Activated CD4-positive, alpha-beta T cell treated with anti-CD3 and anti-CD28 coated beads for 4 hours (primary cell): ENCODE measurements around the gene ICAM1.

Experiments
- DNase-seq, 2 donors: peaks; one replicate each; pipeline ENCODE4 v3.0.0-alpha.2; 2020

ICAM1 gene

DNA sequence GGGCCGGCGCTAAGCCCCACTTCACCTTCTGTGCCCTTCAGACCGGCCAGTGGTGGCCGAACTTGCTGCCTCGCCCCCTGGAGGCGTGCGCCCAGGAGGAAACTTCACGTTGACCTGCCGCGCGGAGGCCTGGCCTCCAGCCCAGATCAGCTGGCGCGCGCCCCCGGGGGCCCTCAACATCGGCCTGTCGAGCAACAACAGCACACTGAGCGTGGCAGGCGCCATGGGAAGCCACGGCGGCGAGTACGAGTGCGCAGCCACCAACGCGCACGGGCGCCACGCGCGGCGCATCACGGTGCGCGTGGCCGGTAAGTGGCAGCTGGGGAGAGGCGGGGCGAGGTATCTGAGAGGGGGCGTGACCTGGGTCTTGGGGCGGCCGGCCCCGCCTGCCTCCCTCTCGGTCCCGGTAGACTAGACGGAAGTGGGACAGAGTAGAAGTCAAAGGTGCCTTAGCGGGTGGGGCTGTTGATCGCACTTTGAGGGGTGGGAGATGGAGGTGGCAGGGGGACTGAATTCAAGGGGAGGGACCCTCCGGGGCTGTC, 24.5 kb downstream of the ICAM1 start:
- peak; percentile 65 to 68 for DNase-seq

DNA sequence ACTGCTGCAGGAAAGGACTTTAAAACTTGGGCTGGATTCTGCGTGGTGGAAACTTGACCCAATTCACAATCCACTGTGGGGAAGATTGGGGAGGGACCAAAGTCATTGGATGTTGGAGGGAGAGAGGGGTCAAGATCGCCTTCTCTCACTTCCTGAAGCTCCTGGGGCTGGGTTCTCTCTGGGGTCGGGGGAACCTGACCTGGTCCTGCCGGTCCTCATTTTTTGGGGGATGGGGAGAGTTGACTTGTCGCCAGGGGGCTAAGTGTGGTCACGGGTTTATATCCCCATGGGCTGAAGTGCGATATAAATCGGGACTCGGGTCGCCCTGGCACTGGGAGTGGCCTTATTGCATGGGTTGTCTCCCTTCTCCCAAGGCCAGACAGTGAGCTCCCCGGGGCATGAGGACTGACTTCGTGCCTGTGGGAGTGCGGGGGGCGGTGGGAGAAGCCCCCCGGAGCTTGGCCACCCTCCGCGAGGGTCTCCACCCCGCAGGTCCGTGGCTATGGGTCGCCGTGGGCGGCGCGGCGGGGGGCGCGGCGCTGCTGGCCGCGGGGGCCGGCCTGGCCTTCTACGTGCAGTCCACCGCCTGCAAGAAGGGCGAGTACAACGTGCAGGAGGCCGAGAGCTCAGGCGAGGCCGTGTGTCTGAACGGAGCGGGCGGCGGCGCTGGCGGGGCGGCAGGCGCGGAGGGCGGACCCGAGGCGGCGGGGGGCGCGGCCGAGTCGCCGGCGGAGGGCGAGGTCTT, 25.1 kb downstream of the ICAM1 start:
- no peak for DNase-seq

- no peak for DNase-seq
These were observed 28.9 kb downstream of the ICAM1 start for GRCh38 chr19:10299545-10300458.

DNA sequence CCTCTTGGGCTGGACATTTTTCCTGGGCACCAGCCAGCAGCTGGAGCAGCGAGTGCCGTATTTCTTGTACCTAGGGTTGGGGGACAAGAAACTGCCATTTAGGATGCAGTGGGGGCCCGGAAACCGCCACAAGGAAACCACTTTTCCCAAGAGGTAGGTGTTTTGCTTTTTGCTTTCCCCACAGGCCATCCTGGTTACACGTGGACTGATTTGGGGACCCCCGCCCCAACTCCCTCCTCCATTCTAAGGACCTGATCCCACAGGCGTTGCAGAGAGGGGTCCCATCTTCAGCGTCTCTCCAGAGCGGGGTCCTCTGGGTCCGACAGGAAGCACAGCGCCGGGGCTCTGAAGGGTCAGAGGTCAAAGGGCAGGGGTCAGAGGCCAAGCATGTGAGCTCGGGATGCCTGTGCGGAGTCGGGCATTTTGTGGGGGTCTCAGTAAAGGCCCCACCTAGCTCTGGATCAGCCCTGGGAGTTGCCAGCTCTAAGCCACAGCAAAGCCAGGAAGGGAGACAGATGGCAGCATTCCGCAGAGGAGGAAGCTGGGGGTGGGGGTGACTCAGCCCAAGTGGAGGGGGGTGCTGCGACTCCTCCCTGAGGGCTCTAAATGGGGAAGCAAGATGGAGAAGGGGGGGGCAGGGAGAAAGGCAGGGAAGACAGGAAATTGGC, 34.4 kb downstream of the ICAM1 start:
- DNase-seq, result no peak

DNA sequence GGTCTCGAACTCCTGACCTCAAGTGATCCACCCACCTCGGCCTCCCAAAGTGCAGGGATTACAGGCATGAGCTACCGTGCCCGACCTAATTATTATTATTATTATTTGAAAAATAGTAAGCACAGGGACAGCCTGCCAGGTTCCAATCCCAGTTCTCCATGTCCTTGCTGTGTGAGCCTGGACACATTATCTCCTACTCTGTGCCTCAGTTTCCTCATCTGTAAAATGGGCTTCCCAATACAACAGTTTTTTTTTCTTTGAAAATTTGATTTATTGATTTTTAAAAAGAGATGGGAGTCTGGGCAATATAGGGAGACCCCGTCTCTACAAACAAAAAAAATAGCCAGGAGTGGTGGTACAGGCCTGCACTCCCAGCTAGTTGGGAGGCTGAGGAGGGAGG, 35.4 kb downstream of the ICAM1 start:
- no peak for DNase-seq

GRCh38 chr19:10309423-10309822, 38.5 kb downstream of the ICAM1 start, which contains the start of gene ZGLP1:
ZGLP1 (minus strand) TSS chr19:10309815.
- DNase-seq, result no peak

DNA sequence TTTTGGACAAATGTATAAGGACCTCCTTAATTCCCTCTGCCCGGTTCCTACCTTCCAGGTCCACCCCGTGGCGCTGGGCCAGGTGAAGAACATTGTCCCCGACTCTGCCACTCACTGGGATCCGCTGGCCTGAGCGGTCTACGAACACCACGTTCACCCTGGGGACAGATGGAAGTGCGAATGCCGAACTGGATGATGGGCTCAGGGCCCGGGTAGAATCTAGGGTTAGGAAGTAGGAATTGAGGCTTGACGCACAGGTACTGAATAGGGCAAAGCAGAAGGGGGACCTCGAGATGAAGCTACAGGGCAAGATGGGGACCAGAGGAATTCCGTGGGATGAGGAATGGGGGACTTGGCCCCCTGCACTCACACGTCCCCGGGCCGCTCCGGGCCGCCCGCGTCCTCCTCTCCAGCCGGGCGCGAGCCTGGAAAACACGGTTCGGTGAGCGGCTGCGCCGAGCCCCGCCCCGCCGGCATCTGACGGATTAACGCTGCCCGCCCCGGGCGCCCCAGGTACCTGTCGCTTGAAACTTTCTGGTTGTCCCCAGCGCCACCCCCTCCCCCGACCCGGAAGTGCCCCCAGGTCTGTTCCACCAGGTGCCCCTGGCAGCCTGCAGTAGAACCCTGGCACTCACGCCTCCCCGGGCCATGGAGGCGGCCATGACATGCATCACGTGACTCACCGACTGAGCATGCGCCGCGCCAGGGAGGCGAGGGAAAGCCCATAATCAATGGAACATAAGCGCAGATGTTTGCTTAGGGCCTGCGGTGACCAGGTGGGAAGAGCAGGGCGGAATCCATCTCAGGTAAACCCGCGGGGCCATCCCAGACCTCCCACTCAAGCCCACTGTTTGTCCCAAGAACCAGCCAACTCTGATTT, 44.7 kb downstream of the ICAM1 start, which contains the start of gene FDX2:
FDX2 (minus strand) TSS at position 681 of the 880 bp plus-strand sequence; CDS start at position 662, 19 bp downstream.
- peak; percentile 92 to 95 for DNase-seq

- no peak for DNase-seq
These were observed 45.5 kb downstream of the ICAM1 start for GRCh38 chr19:10316229-10317044.

- no peak for DNase-seq
These were observed 46.3 kb downstream of the ICAM1 start for GRCh38 chr19:10317045-10317856.

DNA sequence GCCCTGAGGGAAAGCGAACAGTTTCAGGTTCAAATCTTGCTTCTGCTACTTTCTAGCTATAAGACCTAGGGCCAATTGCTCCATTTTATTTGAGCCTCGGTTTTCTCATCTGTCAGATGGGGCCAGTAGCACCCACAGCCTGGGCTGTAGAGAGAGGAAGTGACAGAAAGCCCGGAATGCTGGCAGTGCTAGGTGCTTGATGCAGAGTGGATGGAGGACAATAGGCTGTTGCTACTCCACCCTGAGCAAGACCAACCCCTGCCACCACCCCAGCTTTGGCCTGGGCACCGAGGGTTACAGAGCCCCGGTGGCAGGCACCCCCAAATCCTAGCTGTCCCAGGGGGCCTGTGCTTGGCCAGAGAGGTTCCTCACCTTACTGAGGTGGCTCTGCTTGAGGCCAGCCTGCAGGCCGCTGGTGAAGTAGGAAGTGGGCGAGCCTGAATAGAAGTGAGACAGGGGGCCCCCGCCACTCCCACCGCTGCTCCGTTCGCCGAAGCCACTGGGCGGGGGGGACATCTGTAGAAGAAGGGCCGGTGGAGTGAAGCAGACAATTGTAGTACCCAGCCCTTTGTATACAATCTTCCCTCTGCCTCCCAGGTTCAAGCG, 47.0 kb downstream of the ICAM1 start:
- no peak for DNase-seq

DNA sequence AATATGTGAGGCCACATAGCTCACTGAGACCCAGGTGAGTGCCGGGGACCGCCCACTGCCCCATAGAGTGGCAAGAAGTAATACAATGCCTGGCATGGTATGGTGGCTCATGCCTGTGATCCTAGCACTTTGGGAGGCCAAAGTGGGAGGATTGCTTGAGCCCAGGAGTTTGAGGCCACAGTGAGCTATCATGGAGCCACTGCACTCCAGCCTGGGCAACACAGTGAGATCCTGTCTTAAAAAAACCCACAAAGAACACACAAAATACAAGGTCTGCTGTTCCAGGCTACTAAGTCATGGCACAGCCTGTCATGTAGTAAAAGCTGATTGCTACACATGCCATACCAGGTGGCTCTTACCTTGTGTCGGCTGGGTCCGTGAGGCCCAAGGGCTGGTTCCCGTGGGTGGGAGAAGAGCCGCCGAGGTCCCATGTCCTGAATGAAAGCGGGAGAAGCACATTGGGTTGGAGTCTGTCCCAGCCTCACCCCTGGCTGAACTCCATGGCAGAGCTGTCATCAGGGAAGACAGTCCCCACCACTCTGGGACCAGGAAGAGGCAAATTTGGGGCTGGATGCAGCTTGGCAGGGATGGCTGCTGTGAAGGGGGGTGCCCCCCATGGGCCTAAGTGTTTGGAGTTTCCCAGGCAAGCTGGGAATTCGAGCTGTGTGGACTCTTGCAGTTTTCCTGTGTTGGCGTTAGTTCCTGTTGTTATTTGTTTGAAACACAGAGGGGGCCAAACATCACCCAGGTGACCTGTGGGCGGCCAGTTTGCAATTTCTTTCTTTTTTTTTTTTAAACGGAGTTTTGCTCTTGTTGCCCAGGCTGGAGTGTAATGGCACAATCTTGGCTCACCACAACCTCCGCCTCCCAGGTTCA, 48.1 kb downstream of the ICAM1 start:
- DNase-seq, result no peak

DNA sequence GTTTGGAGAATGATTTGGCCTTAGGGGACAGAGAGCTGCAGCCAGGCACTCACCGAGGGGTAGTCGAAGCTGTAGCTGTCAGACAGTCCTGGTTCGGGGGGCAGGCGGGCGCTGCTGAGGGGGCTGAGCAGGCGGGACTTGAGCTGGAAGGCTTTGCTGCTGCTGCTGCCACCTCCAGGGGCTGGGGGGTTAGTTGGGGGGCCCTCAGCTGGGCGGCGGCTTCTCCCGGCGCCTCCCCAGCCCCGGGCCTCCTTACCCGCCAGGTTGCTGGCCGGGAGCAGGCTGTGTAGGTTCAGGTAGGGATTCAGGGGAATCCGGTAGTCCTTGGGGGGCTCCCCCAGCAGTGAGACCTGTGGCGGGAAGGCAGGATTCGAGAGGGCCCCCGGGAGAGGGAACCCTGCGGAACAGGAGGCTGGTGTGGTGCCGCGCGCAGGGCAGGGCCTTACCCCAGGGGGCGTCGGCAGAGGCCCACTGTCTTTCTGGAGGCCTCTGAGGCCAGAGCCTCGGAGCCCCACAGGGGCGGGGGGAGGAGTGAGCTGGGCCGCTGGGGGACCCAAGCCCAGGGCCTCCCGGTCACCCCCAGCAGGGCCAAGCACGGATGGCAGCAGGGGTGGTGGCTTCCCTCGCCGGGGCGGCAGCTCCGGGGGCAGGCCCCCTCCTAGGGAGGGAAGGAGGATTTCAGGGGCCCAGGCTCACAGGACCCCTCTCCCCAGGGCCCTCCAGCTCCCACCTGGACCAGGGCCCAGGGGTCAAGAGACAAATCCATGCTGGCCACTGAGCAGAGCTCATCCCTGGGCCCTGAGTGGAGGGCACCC, 49.9 kb downstream of the ICAM1 start:
- no peak for DNase-seq

- DNase-seq, result no peak
These were observed 50.5 kb downstream of the ICAM1 start for GRCh38 chr19:10321417-10321797.

- DNase-seq, result no peak
These were observed 51.2 kb downstream of the ICAM1 start for GRCh38 chr19:10321874-10322835.

DNA sequence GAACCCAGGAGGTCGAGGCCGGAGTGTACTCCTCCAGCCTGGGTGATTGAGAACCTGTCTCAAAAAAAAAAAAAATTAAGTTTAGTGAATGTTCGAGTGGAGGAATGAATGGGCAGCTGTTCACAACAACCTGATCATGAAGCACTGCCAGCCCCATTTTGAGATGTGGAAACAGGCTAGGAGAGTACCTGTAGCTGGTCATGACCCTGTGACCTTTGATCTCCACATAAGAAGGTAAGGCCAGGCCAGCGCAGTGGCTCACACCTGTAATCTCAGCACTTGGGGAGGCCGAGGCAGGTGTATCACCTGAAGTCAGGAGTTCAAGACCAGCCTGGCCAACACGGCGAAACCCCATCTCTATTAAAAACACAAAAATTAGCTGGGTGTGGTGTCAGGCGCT, 54.8 kb downstream of the ICAM1 start:
- no peak for DNase-seq

DNA sequence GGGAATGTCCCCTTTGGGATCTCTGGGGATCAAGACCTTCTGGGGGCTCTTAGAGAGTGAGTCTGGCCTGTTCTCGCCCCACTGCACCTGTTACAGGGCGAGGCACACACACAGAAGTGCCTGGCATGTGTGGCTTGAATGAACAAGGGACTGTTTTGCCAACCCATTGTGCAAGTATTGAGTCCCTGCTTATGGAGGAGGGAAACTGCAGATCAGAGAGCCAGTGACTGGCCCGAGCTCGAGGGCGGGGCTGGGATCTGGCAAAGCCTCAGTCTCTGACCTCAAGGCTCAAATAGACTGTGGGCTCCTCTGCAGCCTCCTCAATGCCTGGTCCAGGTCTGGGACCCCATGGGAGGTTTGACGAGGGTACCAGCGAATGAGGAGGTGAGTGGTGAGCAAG, 56.9 kb downstream of the ICAM1 start:
- DNase-seq, result no peak
